Measurements from ENCODE around the gene ALOX15B. TPM values are rescaled to one million over a fixed set of nuclear protein-coding genes. Genes with fewer than 3 reads are reported as not detected.

The ALOX15B gene
- total RNA-seq, 1 experiment from 2014 or later, result not detected

DNA sequence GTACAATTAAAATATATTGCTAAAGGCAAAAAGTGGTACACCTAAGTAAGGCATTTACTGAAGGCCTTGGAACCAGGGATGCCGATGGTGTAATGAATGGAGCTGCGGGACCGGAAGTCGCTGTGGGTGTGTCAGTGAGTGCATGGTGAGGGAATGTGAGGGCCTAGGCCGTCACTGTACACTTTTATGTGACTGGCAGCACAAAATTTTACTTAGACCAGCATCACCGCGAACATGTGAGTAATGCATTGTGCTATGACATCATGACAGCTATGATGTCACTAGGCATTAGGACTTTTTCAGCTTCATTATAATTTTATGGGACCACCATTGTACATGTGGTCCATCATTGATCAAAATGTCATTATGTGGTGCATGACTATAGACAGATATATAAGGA, 14.7 kb downstream of the ALOX15B start:
- Mint-ChIP-seq H3K4me3 (ENCODE audit: low read depth, unreplicated experiment) (no peak overlapping the region), H3K9me3 (ENCODE audit: low read depth, unreplicated experiment) (no peaks in the 10 kb centered on the region), H3K27me3 (ENCODE audit: unreplicated experiment) (peaks cover 27% of the 10 kb centered on the region), H3K4me1 (ENCODE audit: low read depth, unreplicated experiment) (peaks cover 13% of the 10 kb centered on the region), H3K27ac (ENCODE audit: unreplicated experiment) (no peak overlapping the region), H3K36me3 (ENCODE audit: insufficient read depth, unreplicated experiment) (no peaks in the 10 kb centered on the region)
- CTCF ChIA-PET, result no interaction called here
- no TSS peak for BruUV-seq (replicated peaks)
- TF ChIP-seq, protein P1, sequence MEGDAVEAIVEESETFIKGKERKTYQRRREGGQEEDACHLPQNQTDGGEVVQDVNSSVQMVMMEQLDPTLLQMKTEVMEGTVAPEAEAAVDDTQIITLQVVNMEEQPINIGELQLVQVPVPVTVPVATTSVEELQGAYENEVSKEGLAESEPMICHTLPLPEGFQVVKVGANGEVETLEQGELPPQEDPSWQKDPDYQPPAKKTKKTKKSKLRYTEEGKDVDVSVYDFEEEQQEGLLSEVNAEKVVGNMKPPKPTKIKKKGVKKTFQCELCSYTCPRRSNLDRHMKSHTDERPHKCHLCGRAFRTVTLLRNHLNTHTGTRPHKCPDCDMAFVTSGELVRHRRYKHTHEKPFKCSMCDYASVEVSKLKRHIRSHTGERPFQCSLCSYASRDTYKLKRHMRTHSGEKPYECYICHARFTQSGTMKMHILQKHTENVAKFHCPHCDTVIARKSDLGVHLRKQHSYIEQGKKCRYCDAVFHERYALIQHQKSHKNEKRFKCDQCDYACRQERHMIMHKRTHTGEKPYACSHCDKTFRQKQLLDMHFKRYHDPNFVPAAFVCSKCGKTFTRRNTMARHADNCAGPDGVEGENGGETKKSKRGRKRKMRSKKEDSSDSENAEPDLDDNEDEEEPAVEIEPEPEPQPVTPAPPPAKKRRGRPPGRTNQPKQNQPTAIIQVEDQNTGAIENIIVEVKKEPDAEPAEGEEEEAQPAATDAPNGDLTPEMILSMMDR (IDR thresholded peaks at IDR 0.05; ENCODE audit: unreplicated experiment), result no peak
- intact Hi-C loops (cut with micrococcal nuclease; ENCODE audit: unreplicated experiment), result no loop called here
- no peak for DNase-seq

DNA sequence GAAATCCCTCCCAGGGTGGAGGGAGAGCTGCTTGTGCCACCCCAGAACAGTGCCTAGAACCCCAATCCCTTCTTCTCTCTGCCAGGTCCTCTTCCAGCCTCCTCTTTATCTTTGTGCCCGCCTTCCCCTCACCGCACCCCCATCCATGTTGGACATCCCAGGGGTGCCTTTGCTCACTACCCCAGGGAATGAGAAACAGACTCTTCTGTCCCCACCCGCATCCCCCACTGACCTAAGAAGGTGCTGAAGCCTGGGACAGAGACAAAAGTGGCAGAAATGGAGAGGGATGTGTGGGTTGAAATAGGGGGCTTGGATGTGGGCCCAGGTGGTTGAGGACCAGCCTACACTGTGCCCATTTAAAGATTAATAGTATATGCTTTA, 17.0 kb downstream of the ALOX15B start:
- Mint-ChIP-seq H3K9me3 (ENCODE audit: low read depth, unreplicated experiment) (no peaks in the 10 kb centered on the region), H3K4me1 (ENCODE audit: low read depth, unreplicated experiment) (peaks cover 13% of the 10 kb centered on the region), H3K27ac (ENCODE audit: unreplicated experiment) (no peak overlapping the region), H3K36me3 (ENCODE audit: insufficient read depth, unreplicated experiment) (no peaks in the 10 kb centered on the region), H3K4me3 (ENCODE audit: low read depth, unreplicated experiment) (no peak overlapping the region), H3K27me3 (ENCODE audit: unreplicated experiment) (peaks cover 38% of the 10 kb centered on the region)
- no peak for DNase-seq
- CTCF ChIA-PET, result interaction anchor here (1.2 kb wide), 1 partner anchor 59 kb away, joined by 3 read pairs; no protein-coding TSS in a partner anchor
- BruUV-seq (replicated peaks), result no TSS peak
- intact Hi-C loops (cut with micrococcal nuclease; ENCODE audit: unreplicated experiment), result no loop called here
- TF ChIP-seq, protein P1 (IDR thresholded peaks at IDR 0.05; ENCODE audit: unreplicated experiment), result no peak

DNA sequence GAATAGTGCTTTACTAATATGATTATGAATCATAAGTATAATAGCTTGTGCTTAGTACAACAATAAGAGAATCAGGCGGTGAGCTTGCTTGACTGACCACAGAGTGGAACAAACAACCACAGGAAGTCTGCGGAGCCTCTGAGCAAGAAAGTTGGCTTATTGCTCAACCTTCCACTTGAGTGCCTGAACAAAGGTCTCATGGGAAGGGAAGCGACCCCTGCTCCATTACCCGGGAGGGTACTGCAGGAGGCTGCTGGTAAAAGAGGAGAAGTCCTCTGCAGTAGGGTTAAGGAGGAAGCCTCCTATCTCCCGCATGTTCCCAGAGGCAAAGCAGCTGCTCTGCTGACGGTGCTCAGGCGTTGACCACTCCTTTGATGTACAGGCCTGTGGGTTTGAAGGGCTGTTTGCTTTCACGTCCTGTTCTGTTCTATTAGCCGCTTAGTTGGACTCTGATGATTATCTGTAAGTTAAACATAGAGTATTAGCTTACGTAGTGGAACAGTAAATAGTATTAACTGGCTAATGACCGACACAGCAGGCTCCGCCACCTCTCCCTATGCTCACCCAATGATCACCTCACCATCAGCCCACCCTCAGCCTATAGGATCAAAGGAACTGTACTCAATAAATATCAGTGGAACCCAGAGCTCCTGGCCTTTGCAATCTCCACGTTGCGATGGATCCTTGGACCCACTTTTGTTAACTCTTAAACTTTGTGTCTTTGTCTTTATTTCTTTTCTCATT, 17.5 kb downstream of the ALOX15B start:
- peaks cover 13% of the 10 kb centered on the region for H3K4me1 Mint-ChIP-seq (ENCODE audit: low read depth, unreplicated experiment)
- DNase-seq, result no peak
- TF ChIP-seq, protein P1 (IDR thresholded peaks at IDR 0.05; ENCODE audit: unreplicated experiment), result no peak
- peaks cover 44% of the 10 kb centered on the region for H3K27me3 Mint-ChIP-seq (ENCODE audit: unreplicated experiment)
- intact Hi-C loops (cut with micrococcal nuclease; ENCODE audit: unreplicated experiment), result no loop called here
- CTCF ChIA-PET, result interaction anchor here (1.2 to 1.8 kb wide), 2 partner anchors 15 to 59 kb away, joined by 3 to 5 read pairs; no protein-coding TSS in a partner anchor
- BruUV-seq (replicated peaks), result no TSS peak
- H3K27ac Mint-ChIP-seq (ENCODE audit: unreplicated experiment), result no peak overlapping the region
- no peak overlapping the region for H3K4me3 Mint-ChIP-seq (ENCODE audit: low read depth, unreplicated experiment)
- H3K36me3 Mint-ChIP-seq (ENCODE audit: insufficient read depth, unreplicated experiment), result no peaks in the 10 kb centered on the region
- H3K9me3 Mint-ChIP-seq (ENCODE audit: low read depth, unreplicated experiment), result no peaks in the 10 kb centered on the region

DNA sequence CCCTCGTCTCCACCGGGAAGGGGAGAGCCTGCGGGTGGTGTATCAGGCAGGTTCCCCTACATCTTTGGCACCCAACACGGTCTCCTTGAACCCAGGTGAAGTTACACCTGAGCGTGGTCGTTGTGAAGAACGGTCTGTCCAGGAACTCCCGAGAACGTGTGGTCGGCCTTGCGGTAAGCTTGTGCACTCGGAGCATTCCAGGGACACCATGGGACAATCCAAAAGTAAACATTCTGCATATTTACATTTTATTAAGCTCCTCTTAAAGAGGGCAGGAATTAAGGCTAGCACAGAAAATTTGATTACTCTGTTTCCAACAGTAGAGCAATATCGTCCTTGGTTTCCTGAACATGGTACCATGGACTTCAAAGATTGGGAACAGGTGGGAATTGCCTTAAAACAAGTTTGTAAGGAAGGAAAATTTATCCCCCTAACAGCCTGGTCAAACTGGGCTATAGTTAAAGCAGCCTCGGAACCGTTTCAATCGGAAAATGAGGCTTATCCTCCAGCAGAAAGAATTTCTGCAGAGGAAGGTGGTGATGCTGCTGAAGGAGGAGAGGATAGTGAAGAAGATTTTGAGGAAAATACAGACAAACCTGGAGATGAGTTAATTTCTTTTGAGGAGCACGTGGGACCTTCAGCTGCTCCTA, 18.2 kb downstream of the ALOX15B start:
- Mint-ChIP-seq H3K9me3 (ENCODE audit: low read depth, unreplicated experiment) (no peaks in the 10 kb centered on the region), H3K27ac (ENCODE audit: unreplicated experiment) (no peak overlapping the region), H3K4me1 (ENCODE audit: low read depth, unreplicated experiment) (peaks cover 14% of the 10 kb centered on the region), H3K4me3 (ENCODE audit: low read depth, unreplicated experiment) (no peak overlapping the region), H3K36me3 (ENCODE audit: insufficient read depth, unreplicated experiment) (no peaks in the 10 kb centered on the region), H3K27me3 (ENCODE audit: unreplicated experiment) (peaks cover 51% of the 10 kb centered on the region)
- no peak for DNase-seq
- intact Hi-C loops (cut with micrococcal nuclease; ENCODE audit: unreplicated experiment), result no loop called here
- no TSS peak for BruUV-seq (replicated peaks)
- CTCF ChIA-PET, result interaction anchor here (1.1 to 1.8 kb wide), 6 partner anchors 16 to 142 kb away, joined by 3 to 5 read pairs (median 4); partner anchors contain the start of gene RNF227
- TF ChIP-seq, protein P1 (IDR thresholded peaks at IDR 0.05; ENCODE audit: unreplicated experiment), result no peak
